DMS114 treated with DMSO at 0.1 percent for 48 hours (cell line): ENCODE data around the gene SLC35F1.
"Not testable (repeated sequence)": the region's sequence is repeated elsewhere in the genome, so short reads cannot be mapped to it uniquely, and the experiment has no call there.

Source experiments
- DNase-seq: peaks from one replicate; lab custom pipeline; 2025; ENCODE audit not compliant: unreplicated experiment; lab: John Stamatoyannopoulos, UW

The SLC35F1 gene

GRCh38 chr6:117989086-117989485 lies 82.0 kb downstream of the SLC35F1 start:
- DNase-seq = no peak

GRCh38 chr6:117990151-117990550 lies 83.1 kb downstream of the SLC35F1 start:
- no peak for DNase-seq

GRCh38 chr6:117992856-117993255 lies 85.8 kb downstream of the SLC35F1 start:
- no peak for DNase-seq

- DNase-seq = no peak
Measured at GRCh38 chr6:118012944-118013343, 105.9 kb downstream of the SLC35F1 start.

GRCh38 chr6:118016532-118016931 lies 109.5 kb downstream of the SLC35F1 start:
- no peak for DNase-seq

GRCh38 chr6:118017301-118017848 lies 110.3 kb downstream of the SLC35F1 start:
- DNase-seq = no peak

GRCh38 chr6:118023771-118024170 lies 116.7 kb downstream of the SLC35F1 start:
- no peak for DNase-seq

- no peak for DNase-seq
Measured at GRCh38 chr6:118029967-118030366, 122.9 kb downstream of the SLC35F1 start.

- not testable (repeated sequence) for DNase-seq
Measured at GRCh38 chr6:118037479-118037878, 130.4 kb downstream of the SLC35F1 start.

- no peak for DNase-seq
Measured at GRCh38 chr6:118042855-118043254, 135.8 kb downstream of the SLC35F1 start.

GRCh38 chr6:118044275-118044674 lies 137.2 kb downstream of the SLC35F1 start:
- no peak for DNase-seq

- DNase-seq = no peak
Measured at GRCh38 chr6:118054082-118054481, 147.0 kb downstream of the SLC35F1 start.

- DNase-seq = no peak
Measured at GRCh38 chr6:118061666-118062065, 154.6 kb downstream of the SLC35F1 start.

- no peak for DNase-seq
Measured at GRCh38 chr6:118080547-118080946, 173.5 kb downstream of the SLC35F1 start.

- DNase-seq = no peak
Measured at GRCh38 chr6:118083711-118084110, 176.6 kb downstream of the SLC35F1 start.

GRCh38 chr6:118085665-118086064 lies 178.6 kb downstream of the SLC35F1 start:
- DNase-seq = no peak

- no peak for DNase-seq
Measured at GRCh38 chr6:118086159-118086558, 179.1 kb downstream of the SLC35F1 start.

GRCh38 chr6:118092086-118092485 lies 185.0 kb downstream of the SLC35F1 start:
- DNase-seq = no peak

GRCh38 chr6:118097576-118097975 lies 190.5 kb downstream of the SLC35F1 start:
- no peak for DNase-seq

- DNase-seq = no peak
Measured at GRCh38 chr6:118100717-118101116, 193.7 kb downstream of the SLC35F1 start.

- no peak for DNase-seq
Measured at GRCh38 chr6:118101220-118101619, 194.2 kb downstream of the SLC35F1 start.

GRCh38 chr6:118101831-118102345 lies 194.8 kb downstream of the SLC35F1 start:
- no peak for DNase-seq

- no peak for DNase-seq
Measured at GRCh38 chr6:118102401-118102800, 195.3 kb downstream of the SLC35F1 start.
